Heart left ventricle (tissue), 16 donors: ENCODE measurements around the gene SGSM1. TPM values are rescaled to one million over a fixed set of nuclear protein-coding genes. Genes with fewer than 3 reads are reported as not detected.

Experiments
- ATAC-seq, 4 donors: fragments of 200-7000 bp; cut with Tn5 transposase; one replicate each; pipeline ENCODE4 v1.9.1; 2020 to 2022; ENCODE audit warnings: moderate library complexity in 4 of 4, mild to moderate bottlenecking in 3 of 4, moderate number of reproducible peaks in 1 of 4
- DNase-seq, 5 donors: peaks; one replicate each; pipeline ENCODE4 v3.0.0-alpha.2; 2020
- H3K27ac ChIP-seq, 12 donors: fragments of 200-600 bp; sonication (generic) in 4 of 12; one replicate each; pipeline versions ENCODE4 v1.5.0 to v1.8.0; 2016 to 2022; ENCODE audit warnings: mild to moderate bottlenecking in 2 of 12
- H3K27me3 ChIP-seq, 9 donors: fragments of 200-600 bp; sonication (generic) in 2 of 9; one replicate each; pipeline versions ENCODE4 v1.5.1 to v1.8.0; 2016 to 2022; ENCODE audit warnings: mild to moderate bottlenecking in 3 of 9
- H3K36me3 ChIP-seq, 9 donors: fragments of 200-600 bp; sonication (generic) in 2 of 9; one replicate each; pipeline versions ENCODE4 v1.5.0 to v1.8.0; 2018 to 2022; ENCODE audit warnings: mild to moderate bottlenecking in 2 of 9
- H3K4me1 ChIP-seq, 12 donors: fragments of 200-600 bp; sonication (generic) in 4 of 12; one replicate each; pipeline versions ENCODE4 v1.5.0 to v1.8.0; 2016 to 2022; ENCODE audit warnings: mild to moderate bottlenecking in 3 of 12
- H3K4me3 ChIP-seq, 12 donors: fragments of 200-600 bp; sonication (generic) in 4 of 12; one replicate each; pipeline versions ENCODE4 v1.5.0 to v1.8.0; 2017 to 2022; ENCODE audit warnings: mild to moderate bottlenecking in 9 of 12, moderate library complexity in 4 of 12
- H3K9me3 ChIP-seq, 12 donors: fragments of 200-600 bp; sonication (generic) in 4 of 12; one replicate each; pipeline versions ENCODE4 v1.5.0 to v1.8.0; 2016 to 2022; ENCODE audit warnings: mild to moderate bottlenecking in 1 of 12
- POLR2A ChIP-seq, 2 donors: fragments of 450-650 bp; IDR thresholded peaks; one replicate each; pipeline ENCODE4 v1.6.1; 2017; ENCODE audit warnings: antibody characterized with exemption in 2 of 2, mild to moderate bottlenecking in 2 of 2, moderate library complexity in 2 of 2
- WGBS, 4 donors: extraction: QIAGEN DNeasy Blood & Tissue Kit in 2 of 4; methylation state at CpG; one replicate each; pipeline versions ENCODE4 v1.1.5 to v1.1.7; 2013 to 2018; 5-methylcytosine and 5-hydroxymethylcytosine counted together
- intact Hi-C, 10 donors: fragments of 100-400 bp; cut with DNase I; formaldehyde crosslinking; loops; one replicate each; pipeline versions ENCODE4 v1.11.1 to v1.14.2; 2022
- polyA plus RNA-seq, 2 donors: library from polyadenylated mRNA; stranded (reverse); fragments of 200-250 nt; gene quantifications; one replicate each; pipeline ENCODE4 v1.2.3, GENCODE V29; 2013
- total RNA-seq, 9 donors: library from RNA; depleted of rRNA in 2 of 9; stranded (reverse); fragments of >200 nt in 2 of 9; fragmentation: NEBNext Ultra II Directional in 3 of 9; extraction: Animal tissue kit (Norgen Biotek cat#: 25700) in 3 of 9; gene quantifications; one replicate each; pipeline versions ENCODE4 v1.1.0 to v1.2.4, GENCODE V29; 2016 to 2023
- TF ChIP-seq, protein P1 (sequence below), 12 donors: fragments of 200-600 bp; sonication (generic) in 4 of 12; IDR thresholded peaks; one replicate each; pipeline versions ENCODE4 v1.5.0 to v1.8.0; 2018 to 2022; ENCODE audit warnings: antibody characterized with exemption in 12 of 12, mild to moderate bottlenecking in 5 of 12
- donor health status: ischemic (EF 13 %, LVEDD 7.1; RV severe dilation, severe dysfunction).
- donor health status: healthy with polysubstance abuse.
- donor health status: DM: no; HTN: yes; CAD: no.
- donor health status: DM: no; HTN: no; CAD: no.
- donor health status: ischemic (EF 25% LVEDD 6.9; RV normal size, moderate dysfunction).
- donor health status: ischemic (EF 25% LVEDD 5.7; RV mildly dilated, moderate dysfunction).
- donor health status: healthy.
- donor health status: DM: yes; HTN: yes; CAD: no.
- donor health status: ischemic (EF 35%, LVEDD 5.7; RV mildly dilated, moderate dysfunction).
- donor health status: nonischemic (EF 11% LVEDD 7.7; RV severe dilation, severe dysfunction).
- donor health status: DM: yes; HTN: yes; CAD: no.
- donor health status: PGD.
- donor health status: ischemic (EF 29% LVEDD 5.4; RV normal size, mild dysfunction).
- donor health status: nonischemic (EF 23%, LVEDD 6.1; RV moderate dilation, normal function).

SGSM1 gene
- total and polyA plus RNA-seq, 11 donors, result 2.1 to 11.0 (median 6.6) TPM

DNA sequence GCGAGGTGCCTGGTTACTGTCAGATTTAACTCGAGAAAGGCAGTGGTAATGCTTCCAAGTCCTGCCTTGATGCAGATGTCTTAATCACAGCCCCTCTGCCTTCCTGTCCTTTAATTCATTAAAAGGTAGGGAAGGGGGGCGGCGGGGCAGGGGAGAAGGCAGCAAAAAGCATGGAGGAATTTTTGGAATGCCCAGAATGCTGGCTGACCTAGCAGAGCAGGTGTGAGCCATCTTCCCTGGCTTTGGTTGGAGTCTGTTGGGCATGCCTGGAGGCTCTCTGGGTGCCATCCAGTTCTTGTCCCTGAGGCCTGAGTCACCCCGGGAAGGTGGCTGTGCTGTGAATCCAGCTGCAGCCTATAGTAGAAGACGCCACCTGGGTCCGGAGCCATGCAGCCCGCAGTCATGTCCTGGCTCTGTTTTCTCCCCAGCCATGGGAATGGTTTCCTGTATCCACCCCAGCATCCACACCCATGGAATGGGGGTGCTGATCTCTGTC lies 162.1 kb downstream of the SGSM1 start:
- Histone ChIP-seq H3K27me3 (no peaks in the 10 kb centered on the region), H3K9me3 (no peaks in the 10 kb centered on the region), H3K4me1 (peaks cover 6 to 82% (median 53%) of the 10 kb centered on the region in 12 donors), H3K36me3 (no peaks in the 10 kb centered on the region), H3K4me3 (no peak overlapping the region), H3K27ac (peak overlapping the region in 10 of 12 donors; percentile 41 to 83 (median 72))
- peak in 3 of 4 donors; percentile 43 to 56 (median 48) for ATAC-seq
- 59 to 66% (median 60%) methylated on average over 8 of the region's 8 CpGs for WGBS, 4 donors
- peak in 4 of 5 donors; percentile 24 to 67 (median 32) for DNase-seq
- TF ChIP-seq, protein P1, sequence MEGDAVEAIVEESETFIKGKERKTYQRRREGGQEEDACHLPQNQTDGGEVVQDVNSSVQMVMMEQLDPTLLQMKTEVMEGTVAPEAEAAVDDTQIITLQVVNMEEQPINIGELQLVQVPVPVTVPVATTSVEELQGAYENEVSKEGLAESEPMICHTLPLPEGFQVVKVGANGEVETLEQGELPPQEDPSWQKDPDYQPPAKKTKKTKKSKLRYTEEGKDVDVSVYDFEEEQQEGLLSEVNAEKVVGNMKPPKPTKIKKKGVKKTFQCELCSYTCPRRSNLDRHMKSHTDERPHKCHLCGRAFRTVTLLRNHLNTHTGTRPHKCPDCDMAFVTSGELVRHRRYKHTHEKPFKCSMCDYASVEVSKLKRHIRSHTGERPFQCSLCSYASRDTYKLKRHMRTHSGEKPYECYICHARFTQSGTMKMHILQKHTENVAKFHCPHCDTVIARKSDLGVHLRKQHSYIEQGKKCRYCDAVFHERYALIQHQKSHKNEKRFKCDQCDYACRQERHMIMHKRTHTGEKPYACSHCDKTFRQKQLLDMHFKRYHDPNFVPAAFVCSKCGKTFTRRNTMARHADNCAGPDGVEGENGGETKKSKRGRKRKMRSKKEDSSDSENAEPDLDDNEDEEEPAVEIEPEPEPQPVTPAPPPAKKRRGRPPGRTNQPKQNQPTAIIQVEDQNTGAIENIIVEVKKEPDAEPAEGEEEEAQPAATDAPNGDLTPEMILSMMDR (IDR thresholded peaks at IDR 0.05), result no peak
- intact Hi-C loops, result no loop called here

DNA sequence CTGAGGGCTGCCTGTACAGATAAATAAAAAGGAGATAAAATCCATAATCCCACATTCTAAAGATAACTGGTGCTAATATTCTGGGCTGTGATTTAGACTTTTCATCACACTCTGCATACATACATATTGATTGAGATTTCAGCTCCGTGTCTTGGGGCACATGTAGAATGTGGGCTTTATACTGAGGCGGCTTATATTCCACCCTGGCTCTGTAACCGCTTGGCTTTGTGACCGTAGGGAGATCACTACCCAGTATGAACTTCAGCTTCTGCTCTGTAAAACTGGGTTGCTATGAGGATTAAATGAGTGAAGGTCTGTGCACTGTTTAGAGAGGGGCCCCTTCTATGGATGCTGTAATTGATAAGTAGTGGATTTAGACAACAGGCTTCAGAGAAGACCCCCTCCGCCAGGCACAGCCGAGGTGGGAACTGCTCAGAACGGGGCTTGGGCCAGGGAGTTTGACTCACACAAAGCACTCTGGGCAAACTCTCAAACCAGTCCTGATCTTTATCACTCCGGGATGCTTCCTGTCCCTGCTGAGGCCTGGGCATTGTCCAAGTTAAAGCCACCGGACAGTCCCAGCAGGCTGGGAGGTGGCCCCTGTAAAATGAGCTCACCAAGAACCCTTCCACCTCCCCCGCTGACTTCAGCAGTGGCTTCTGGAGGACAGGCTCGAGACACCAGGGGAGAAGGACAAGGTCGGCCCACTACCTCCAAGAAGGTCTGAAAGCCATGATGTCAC lies 163.7 kb downstream of the SGSM1 start:
- 39 to 56% (median 47%) methylated on average over 5 to 12 of the region's 12 CpGs for WGBS, 4 donors
- ATAC-seq, result peak; percentile 59 to 92 (median 84)
- H3K9me3 ChIP-seq, result no peaks in the 10 kb centered on the region
- H3K27ac ChIP-seq, result peak overlapping the region; percentile 47 to 83 (median 70)
- no peaks in the 10 kb centered on the region for H3K27me3 ChIP-seq
- no peak for TF ChIP-seq POLR2A (IDR thresholded peaks at IDR 0.05)
- TF ChIP-seq, protein P1 (IDR thresholded peaks at IDR 0.05), result no peak
- peak in 4 of 5 donors; percentile 72 to 82 (median 78) for DNase-seq
- intact Hi-C loops, result loop anchor here in 1 of 10 donors (5.0 kb wide), 1 partner anchor 43 kb away; no protein-coding TSS in a partner anchor
- H3K36me3 ChIP-seq, result no peaks in the 10 kb centered on the region
- peak overlapping the region in 1 of 12 donors; percentile 11 for H3K4me3 ChIP-seq
- peaks cover 3 to 72% (median 44%) of the 10 kb centered on the region in 12 donors for H3K4me1 ChIP-seq

DNA sequence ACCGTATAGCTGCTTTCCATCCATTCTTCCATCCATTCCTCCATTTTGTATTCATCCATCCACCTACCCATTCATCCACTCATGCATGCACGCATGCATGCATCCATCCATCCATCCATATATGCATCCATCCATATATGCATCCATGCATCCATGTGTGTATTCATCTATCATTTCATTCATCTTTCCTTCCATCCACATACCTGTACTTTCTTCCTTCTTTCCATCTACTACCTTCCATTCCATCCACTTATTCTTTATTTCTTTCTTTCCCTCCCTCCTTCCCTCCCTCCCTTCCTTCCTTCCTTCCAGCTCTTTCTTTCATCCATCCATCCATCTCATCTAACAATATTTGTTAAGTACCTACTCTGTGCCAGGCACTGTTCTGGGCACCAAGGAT lies 166.4 kb downstream of the SGSM1 start:
- no peak for TF ChIP-seq POLR2A (IDR thresholded peaks at IDR 0.05)
- TF ChIP-seq, protein P1 (IDR thresholded peaks at IDR 0.05), result no peak
- no peaks in the 10 kb centered on the region for H3K9me3 ChIP-seq
- intact Hi-C loops, result loop anchor here in 1 of 10 donors (5.0 kb wide), 1 partner anchor 40 kb away; no protein-coding TSS in a partner anchor
- DNase-seq (no peak), ATAC-seq (no peak)
- no peaks in the 10 kb centered on the region for H3K36me3 ChIP-seq
- no peaks in the 10 kb centered on the region for H3K27me3 ChIP-seq
- H3K4me1 ChIP-seq, result peaks cover 13 to 73% (median 48%) of the 10 kb centered on the region in 12 donors
- 67 to 96% (median 88%) methylated on average over 2 of the region's 2 CpGs for WGBS, 4 donors
- H3K4me3 ChIP-seq, result no peak overlapping the region
- no peak overlapping the region for H3K27ac ChIP-seq

DNA sequence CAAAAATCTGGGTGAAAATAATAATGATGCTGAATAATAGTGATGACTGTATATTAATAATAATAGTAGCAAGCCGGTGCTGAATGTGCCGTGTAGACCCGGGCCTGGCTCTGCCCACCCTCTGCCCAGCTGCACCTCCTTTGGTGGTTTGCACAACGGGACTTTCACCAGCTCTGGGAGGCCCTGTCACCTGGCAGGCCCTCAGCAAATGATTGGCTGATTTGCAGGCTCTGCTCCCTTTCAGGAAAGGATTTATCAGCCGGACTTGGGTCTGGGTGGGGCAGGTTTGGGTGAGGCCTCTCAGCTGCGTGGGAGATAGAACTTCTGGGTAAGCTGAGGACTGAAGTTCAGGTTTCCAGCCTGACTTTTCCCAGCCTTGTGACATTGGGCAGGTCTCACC lies 167.9 kb downstream of the SGSM1 start:
- H3K27me3 ChIP-seq, result no peaks in the 10 kb centered on the region
- no peak for DNase-seq
- peak overlapping the region in 1 of 12 donors; percentile 26 for H3K27ac ChIP-seq
- no peak for TF ChIP-seq POLR2A (IDR thresholded peaks at IDR 0.05)
- TF ChIP-seq, protein P1 (IDR thresholded peaks at IDR 0.05), result no peak
- intact Hi-C loops, result loop anchor here in 1 of 10 donors (5.0 kb wide), 1 partner anchor 38 kb away; no protein-coding TSS in a partner anchor
- no peak for ATAC-seq
- no peaks in the 10 kb centered on the region for H3K9me3 ChIP-seq
- H3K4me1 ChIP-seq, result peaks cover 13 to 72% (median 48%) of the 10 kb centered on the region in 12 donors
- 75 to 86% (median 77%) methylated on average over 5 to 6 of the region's 6 CpGs for WGBS, 4 donors
- H3K4me3 ChIP-seq, result no peak overlapping the region
- no peaks in the 10 kb centered on the region for H3K36me3 ChIP-seq
